SK-N-SH treated with all-trans-retinoic acid at 6 μM for 48 hours (cell line): ENCODE results near the gene WRAP73.

Experiments used
- BACH2 ChIP-seq: fragments of 250-450 bp; sonication (Bioruptor Pico); IDR thresholded peaks from 2 replicates; pipeline ENCODE4 v1.9.0; 2021; ENCODE audit warnings: mild to moderate bottlenecking, borderline replicate concordance
- CSDC2 ChIP-seq: fragments of 250-450 bp; sonication (Bioruptor Pico); IDR thresholded peaks from 2 replicates; pipeline ENCODE4 v1.5.0; 2020; ENCODE audit warnings: mild to moderate bottlenecking, moderate library complexity

GRCh38 chr1:3678361-3679097 lies 28.6 kb upstream of the WRAP73 start:
- no peak for TF ChIP-seq CSDC2
- TF ChIP-seq BACH2 (CRISPR knock-in tag), result no peak
